Omental fat pad (tissue), 4 donors: Measurements from ENCODE around the gene MPP3. TPM values are rescaled to one million over a fixed set of nuclear protein-coding genes. Genes with fewer than 3 reads are reported as not detected.
A peak's percentile ranks its signal among the peaks of the same experiment; 100 is the strongest.

Experiments
- ATAC-seq: fragments of 150-250 bp; one replicate; pipeline ENCODE4 v1.9.1; 2016; ENCODE audit warnings: mild to moderate bottlenecking, moderate library complexity; ENCODE audit not compliant: low FRiP score
- DNase-seq: peaks from one replicate; pipeline ENCODE4 v3.0.0-alpha.2; 2019; ENCODE audit warnings: low spot score
- CTCF ChIP-seq, 3 donors: fragments of 450-650 bp; IDR thresholded peaks; one replicate each; pipeline ENCODE4 v1.5.1; 2016 to 2017; ENCODE audit warnings: antibody characterized with exemption in 3 of 3, mild to moderate bottlenecking in 3 of 3, moderate library complexity in 2 of 3
- total RNA-seq, 4 donors: library from RNA; depleted of rRNA; stranded (reverse); fragments of >200 nt; gene quantifications; one replicate each; pipeline ENCODE4 v1.1.0, GENCODE V29; 2016

MPP3 gene
- total RNA-seq, 4 donors from 2014 or later, result 13.2 to 27.9 (median 24.0) TPM

- no peak for TF ChIP-seq CTCF (IDR thresholded peaks at IDR 0.05)
- DNase-seq (no peak), ATAC-seq (no peak)
Measured at GRCh38 chr17:43852571-43852970, 19.6 kb upstream of the MPP3 start.

- ATAC-seq (no peak), DNase-seq (no peak)
- no peak for TF ChIP-seq CTCF (IDR thresholded peaks at IDR 0.05)
Measured at GRCh38 chr17:43849116-43849515, 16.2 kb upstream of the MPP3 start.

GRCh38 chr17:43848601-43849000, 15.7 kb upstream of the MPP3 start:
- DNase-seq (no peak), ATAC-seq (no peak)
- TF ChIP-seq CTCF (IDR thresholded peaks at IDR 0.05), result no peak

- DNase-seq (no peak), ATAC-seq (peak; percentile 20)
- no peak for TF ChIP-seq CTCF (IDR thresholded peaks at IDR 0.05)
Measured at GRCh38 chr17:43846963-43847371, 14.0 kb upstream of the MPP3 start, which contains the start of gene CD300LG. Gene CD300LG, plus strand, starts transcription at chr17:43847176. Its CDS starts 41 bp downstream, at chr17:43847217.

GRCh38 chr17:43846221-43846712, 13.3 kb upstream of the MPP3 start:
- peak; percentile 96 for ATAC-seq
- peak in 2 of 3 donors; percentile 79 to 85 for TF ChIP-seq CTCF (IDR thresholded peaks at IDR 0.05)

GRCh38 chr17:43845766-43846165, 12.8 kb upstream of the MPP3 start:
- DNase-seq (no peak), ATAC-seq (peak; percentile 15)
- no peak for TF ChIP-seq CTCF (IDR thresholded peaks at IDR 0.05)

More at GRCh38 chr17:43846221-43846712, 13.3 kb upstream of the MPP3 start:
- peak; percentile 90 for DNase-seq

GRCh38 chr17:43844241-43844640, 11.3 kb upstream of the MPP3 start:
- no peak for TF ChIP-seq CTCF (IDR thresholded peaks at IDR 0.05)
- DNase-seq (no peak), ATAC-seq (no peak)
